ENCODE measurements around the gene PITPNM1.

DNA sequence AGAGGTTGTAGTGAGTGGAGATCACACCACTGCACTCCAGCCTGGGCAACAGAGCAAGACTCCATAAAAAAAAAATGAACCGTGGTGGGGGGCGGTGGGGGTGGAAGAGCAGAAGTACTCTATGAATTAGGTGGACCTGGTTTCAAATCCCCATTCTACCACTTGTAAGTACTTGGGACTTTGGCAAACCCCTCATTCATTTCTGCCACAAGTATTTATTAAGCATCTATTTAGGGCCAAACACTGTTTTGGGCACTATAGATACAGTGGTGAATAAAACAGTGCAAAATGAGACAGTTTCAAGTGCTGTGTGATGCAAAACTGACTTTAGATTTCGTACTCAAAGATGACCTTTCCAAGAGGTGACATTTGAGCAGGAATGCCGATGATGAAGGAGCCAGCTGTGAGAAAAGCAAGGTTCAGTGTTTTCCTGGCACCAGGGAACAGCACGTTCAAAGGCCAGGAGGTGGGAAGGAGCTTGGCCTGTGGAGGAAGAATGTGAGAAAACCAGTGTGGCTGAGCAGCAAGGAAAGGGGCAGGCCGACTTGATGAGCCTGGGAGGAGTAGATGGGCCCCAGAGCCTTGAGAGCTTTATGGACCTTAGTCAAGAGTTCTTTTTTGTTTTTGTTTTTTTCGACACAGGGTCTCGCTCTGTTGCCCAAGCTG lies 34.7 kb downstream of the PITPNM1 start:
- TF ChIP-seq, protein P1, sequence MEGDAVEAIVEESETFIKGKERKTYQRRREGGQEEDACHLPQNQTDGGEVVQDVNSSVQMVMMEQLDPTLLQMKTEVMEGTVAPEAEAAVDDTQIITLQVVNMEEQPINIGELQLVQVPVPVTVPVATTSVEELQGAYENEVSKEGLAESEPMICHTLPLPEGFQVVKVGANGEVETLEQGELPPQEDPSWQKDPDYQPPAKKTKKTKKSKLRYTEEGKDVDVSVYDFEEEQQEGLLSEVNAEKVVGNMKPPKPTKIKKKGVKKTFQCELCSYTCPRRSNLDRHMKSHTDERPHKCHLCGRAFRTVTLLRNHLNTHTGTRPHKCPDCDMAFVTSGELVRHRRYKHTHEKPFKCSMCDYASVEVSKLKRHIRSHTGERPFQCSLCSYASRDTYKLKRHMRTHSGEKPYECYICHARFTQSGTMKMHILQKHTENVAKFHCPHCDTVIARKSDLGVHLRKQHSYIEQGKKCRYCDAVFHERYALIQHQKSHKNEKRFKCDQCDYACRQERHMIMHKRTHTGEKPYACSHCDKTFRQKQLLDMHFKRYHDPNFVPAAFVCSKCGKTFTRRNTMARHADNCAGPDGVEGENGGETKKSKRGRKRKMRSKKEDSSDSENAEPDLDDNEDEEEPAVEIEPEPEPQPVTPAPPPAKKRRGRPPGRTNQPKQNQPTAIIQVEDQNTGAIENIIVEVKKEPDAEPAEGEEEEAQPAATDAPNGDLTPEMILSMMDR (IDR thresholded peaks at IDR 0.05): no peak
- TF ChIP-seq POLR2A (IDR thresholded peaks at IDR 0.05): no peak

All from thyroid gland (tissue), 4 donors.